Neural progenitor cell (in vitro differentiated cells): ENCODE data around the gene ARHGAP8. TPM values are rescaled to one million over a fixed set of nuclear protein-coding genes. Genes with fewer than 3 reads are reported as not detected.

Source experiments
- DNase-seq: peaks from one replicate; pipeline ENCODE4 v3.0.0-alpha.2; 2016; ENCODE audit warnings: low spot score
- H2AFZ ChIP-seq: fragments of 200-600 bp; sonication (generic); replicated peaks from 2 replicates; pipeline ENCODE4 v1.6.1; 2016; ENCODE audit warnings: antibody characterized with exemption
- H3F3A ChIP-seq: fragments of 200-600 bp; sonication (generic); 2 replicates; pipeline ENCODE4 v1.6.1; 2016; ENCODE audit warnings: antibody characterized with exemption, low read depth
- H3K27ac ChIP-seq: fragments of 200-600 bp; sonication (generic); 2 replicates; pipeline ENCODE4 v1.5.1; 2016; ENCODE audit warnings: mild to moderate bottlenecking
- H3K27me3 ChIP-seq: fragments of 200-600 bp; sonication (generic); 2 replicates; pipeline ENCODE4 v1.6.1; 2016; ENCODE audit warnings: mild to moderate bottlenecking, moderate library complexity
- H3K36me3 ChIP-seq: fragments of 200-600 bp; sonication (generic); 2 replicates; pipeline ENCODE4 v1.5.1; 2016
- H3K4me1 ChIP-seq: fragments of 200-600 bp; sonication (generic); 2 replicates; pipeline ENCODE4 v1.6.1; 2016; ENCODE audit warnings: mixed run types
- H3K4me2 ChIP-seq: fragments of 200-600 bp; sonication (generic); 2 replicates; pipeline ENCODE4 v1.6.1; 2016
- H3K4me3 ChIP-seq: fragments of 200-600 bp; sonication (generic); 2 replicates; pipeline ENCODE4 v1.5.1; 2016
- H3K79me2 ChIP-seq: fragments of 200-600 bp; sonication (generic); 2 replicates; pipeline ENCODE4 v1.6.1; 2016; ENCODE audit warnings: low read depth
- H3K9ac ChIP-seq: fragments of 200-600 bp; sonication (generic); 2 replicates; pipeline ENCODE4 v1.6.1; 2016
- H3K9me3 ChIP-seq: fragments of 200-600 bp; sonication (generic); 2 replicates; pipeline ENCODE4 v1.5.1; 2016; ENCODE audit warnings: low read depth
- H4K20me1 ChIP-seq: fragments of 200-600 bp; sonication (generic); 2 replicates; pipeline ENCODE4 v1.6.1; 2016; ENCODE audit warnings: low read depth
- H3K27ac Mint-ChIP-seq: 3 replicates; pipeline ENCODE4 v1.8.0; 2021; ENCODE audit warnings: mixed read lengths
- H3K27me3 Mint-ChIP-seq: 2 replicates; pipeline ENCODE4 v1.8.0; 2022; ENCODE audit warnings: low read depth, mild to moderate bottlenecking, inconsistent platforms, moderate library complexity, mixed read lengths; ENCODE audit not compliant: insufficient read depth
- H3K36me3 Mint-ChIP-seq: 3 replicates; pipeline ENCODE4 v1.8.0; 2021; ENCODE audit warnings: mixed read lengths
- H3K4me1 Mint-ChIP-seq: 3 replicates; pipeline ENCODE4 v1.8.0; 2021; ENCODE audit warnings: mixed read lengths
- H3K4me3 Mint-ChIP-seq: 3 replicates; pipeline ENCODE4 v1.8.0; 2021; ENCODE audit warnings: mild to moderate bottlenecking, moderate library complexity, mixed read lengths
- H3K9me3 Mint-ChIP-seq: 3 replicates; pipeline ENCODE4 v1.8.0; 2020; ENCODE audit warnings: mixed read lengths
- CTCF ChIP-seq: fragments of 200-600 bp; sonication (generic); IDR thresholded peaks from 2 replicates; pipeline ENCODE4 v1.5.1; 2017; ENCODE audit warnings: antibody characterized with exemption, mild to moderate bottlenecking
- EZH2 ChIP-seq: fragments of 200-600 bp; sonication (generic); IDR thresholded peaks from 2 replicates; pipeline ENCODE4 v1.6.1; 2017; ENCODE audit warnings: antibody characterized with exemption, mild to moderate bottlenecking, moderate library complexity
- EZH2phosphoT487 ChIP-seq: fragments of 200-600 bp; sonication (generic); IDR thresholded peaks from 2 replicates; pipeline ENCODE4 v1.6.1; 2017; ENCODE audit warnings: antibody characterized with exemption
- total RNA-seq: library from RNA; depleted of rRNA; stranded (reverse); fragments of >200 nt; gene quantifications from 2 replicates; pipeline ENCODE4 v1.2.3, GENCODE V29; 2015; ENCODE audit warnings: low replicate concordance

The ARHGAP8 gene
- total RNA-seq, 1 donor from 2014 or later = 3.0 TPM

- peaks cover 11% of the 10 kb centered on the region for H3K27me3 Mint-ChIP-seq
- Histone ChIP-seq H3K27ac (no peak overlapping the region), H3K4me3 (no peak overlapping the region), H2AFZ (no peak overlapping the region), H3K36me3 (no peaks in the 10 kb centered on the region), H3K9ac (no peak overlapping the region), H3K4me1 (no peaks in the 10 kb centered on the region), H3K27me3 (no peaks in the 10 kb centered on the region), H3F3A (no peaks in the 10 kb centered on the region), H3K79me2 (no peaks in the 10 kb centered on the region), H4K20me1 (no peaks in the 10 kb centered on the region), H3K4me2 (no peak overlapping the region), H3K9me3 (no peaks in the 10 kb centered on the region)
- H3K27ac Mint-ChIP-seq = peak overlapping the region; percentile 38
- no peak for DNase-seq
- H3K36me3 Mint-ChIP-seq = peaks cover 42% of the 10 kb centered on the region
- H3K4me3 Mint-ChIP-seq = no peak overlapping the region
- no peak for TF ChIP-seq CTCF
- no peak for TF ChIP-seq EZH2
- TF ChIP-seq EZH2phosphoT487 = no peak
- H3K4me1 Mint-ChIP-seq = no peaks in the 10 kb centered on the region
- peaks cover 12% of the 10 kb centered on the region for H3K9me3 Mint-ChIP-seq
These were observed 129.2 kb downstream of the ARHGAP8 start for GRCh38 chr22:44881624-44882023.

GRCh38 chr22:44882226-44882905 lies 130.0 kb downstream of the ARHGAP8 start:
- H3K9me3 ChIP-seq = no peaks in the 10 kb centered on the region
- H3K27ac ChIP-seq = no peak overlapping the region
- Mint-ChIP-seq H3K4me3 (no peak overlapping the region), H3K27ac (no peak overlapping the region), H3K27me3 (peaks cover 11% of the 10 kb centered on the region), H3K4me1 (no peaks in the 10 kb centered on the region), H3K9me3 (peaks cover 7% of the 10 kb centered on the region), H3K36me3 (peaks cover 35% of the 10 kb centered on the region)
- no peak overlapping the region for H3K4me2 ChIP-seq
- H4K20me1 ChIP-seq = no peaks in the 10 kb centered on the region
- no peak for TF ChIP-seq CTCF
- TF ChIP-seq EZH2 = no peak
- no peak for TF ChIP-seq EZH2phosphoT487
- no peaks in the 10 kb centered on the region for H3K79me2 ChIP-seq
- no peak overlapping the region for H2AFZ ChIP-seq
- no peaks in the 10 kb centered on the region for H3K27me3 ChIP-seq
- no peak overlapping the region for H3K4me3 ChIP-seq
- no peaks in the 10 kb centered on the region for H3F3A ChIP-seq
- H3K9ac ChIP-seq = no peak overlapping the region
- H3K36me3 ChIP-seq = no peaks in the 10 kb centered on the region
- no peak for DNase-seq
- no peaks in the 10 kb centered on the region for H3K4me1 ChIP-seq

GRCh38 chr22:44883011-44883421 lies 130.6 kb downstream of the ARHGAP8 start:
- H4K20me1 ChIP-seq = no peaks in the 10 kb centered on the region
- H3K4me1 ChIP-seq = no peaks in the 10 kb centered on the region
- no peaks in the 10 kb centered on the region for H3F3A ChIP-seq
- H3K27ac Mint-ChIP-seq = no peak overlapping the region
- H3K9ac ChIP-seq = no peak overlapping the region
- H3K4me2 ChIP-seq = no peak overlapping the region
- H3K9me3 Mint-ChIP-seq = peaks cover 2% of the 10 kb centered on the region
- no peak overlapping the region for H3K27ac ChIP-seq
- H3K27me3 ChIP-seq = no peaks in the 10 kb centered on the region
- no peak overlapping the region for H3K4me3 Mint-ChIP-seq
- DNase-seq = no peak
- no peaks in the 10 kb centered on the region for H3K9me3 ChIP-seq
- H3K36me3 ChIP-seq = no peaks in the 10 kb centered on the region
- peaks cover 31% of the 10 kb centered on the region for H3K36me3 Mint-ChIP-seq
- H2AFZ ChIP-seq = no peak overlapping the region
- no peaks in the 10 kb centered on the region for H3K79me2 ChIP-seq
- H3K4me3 ChIP-seq = no peak overlapping the region
- H3K27me3 Mint-ChIP-seq = peaks cover 8% of the 10 kb centered on the region
- no peaks in the 10 kb centered on the region for H3K4me1 Mint-ChIP-seq
- no peak for TF ChIP-seq EZH2phosphoT487

GRCh38 chr22:44884562-44884961 lies 132.2 kb downstream of the ARHGAP8 start:
- H3K27ac ChIP-seq = no peak overlapping the region
- H3K9me3 Mint-ChIP-seq = no peaks in the 10 kb centered on the region
- H3K4me1 Mint-ChIP-seq = no peaks in the 10 kb centered on the region
- H3K4me3 ChIP-seq = no peak overlapping the region
- H3K4me2 ChIP-seq = no peak overlapping the region
- no peak overlapping the region for H3K9ac ChIP-seq
- H3K27me3 Mint-ChIP-seq = peaks cover 8% of the 10 kb centered on the region
- no peaks in the 10 kb centered on the region for H3K79me2 ChIP-seq
- no peaks in the 10 kb centered on the region for H3K36me3 ChIP-seq
- H3K27me3 ChIP-seq = no peaks in the 10 kb centered on the region
- no peak overlapping the region for H3K27ac Mint-ChIP-seq
- no peak for DNase-seq
- no peak overlapping the region for H2AFZ ChIP-seq
- H3K4me1 ChIP-seq = no peaks in the 10 kb centered on the region
- no peak overlapping the region for H3K4me3 Mint-ChIP-seq
- peaks cover 23% of the 10 kb centered on the region for H3K36me3 Mint-ChIP-seq
- no peaks in the 10 kb centered on the region for H3F3A ChIP-seq
- H3K9me3 ChIP-seq = no peaks in the 10 kb centered on the region
- peaks cover 3% of the 10 kb centered on the region for H4K20me1 ChIP-seq
- TF ChIP-seq CTCF (no peak), EZH2 (no peak)
